ENCODE data around the gene ADTRP. TPM values are rescaled to one million over a fixed set of nuclear protein-coding genes. Genes with fewer than 3 reads are reported as not detected.
A peak's percentile ranks its signal among the peaks of the same experiment; 100 is the strongest.

ADTRP gene
- 10 to 100 TPM; 29.1 to 31.5 TPM for total RNA-seq

GRCh38 chr6:11778648-11779328 lies at the start of gene ADTRP:
TSS of gene ADTRP (minus strand) at chr6:11778803. CDS start at chr6:11778759, 44 bp downstream.
- no peak within 1 kb of the TSS for H3K4me3 Mint-ChIP-seq
- no peaks in the 10 kb centered on the region for H3K4me1 Mint-ChIP-seq
- no peaks in the 10 kb centered on the region for H3K27me3 Mint-ChIP-seq
- no peaks in the 10 kb centered on the region for H3K36me3 Mint-ChIP-seq
- no peak within 1 kb of the TSS for H3K27ac Mint-ChIP-seq
- no peak for DNase-seq
- peaks cover 2% of the 10 kb centered on the region for H3K9me3 Mint-ChIP-seq

GRCh38 chr6:11826779-11827178 lies 48.2 kb upstream of the ADTRP start:
- no peak for DNase-seq
- Mint-ChIP-seq H3K36me3 (no peaks in the 10 kb centered on the region), H3K27me3 (no peaks in the 10 kb centered on the region), H3K4me3 (no peak overlapping the region), H3K27ac (no peak overlapping the region), H3K9me3 (no peaks in the 10 kb centered on the region), H3K4me1 (peaks cover 16% of the 10 kb centered on the region)

- Mint-ChIP-seq H3K27ac (peak overlapping the region; percentile 71), H3K36me3 (no peaks in the 10 kb centered on the region), H3K9me3 (no peaks in the 10 kb centered on the region), H3K27me3 (no peaks in the 10 kb centered on the region), H3K4me3 (no peak overlapping the region), H3K4me1 (peaks cover 16% of the 10 kb centered on the region)
- no peak for DNase-seq
Observed at GRCh38 chr6:11824986-11825385, 46.4 kb upstream of the ADTRP start.

- H3K4me3 Mint-ChIP-seq = no peak overlapping the region
- no peaks in the 10 kb centered on the region for H3K27me3 Mint-ChIP-seq
- H3K9me3 Mint-ChIP-seq = peaks cover 3% of the 10 kb centered on the region
- peaks cover 12% of the 10 kb centered on the region for H3K4me1 Mint-ChIP-seq
- no peaks in the 10 kb centered on the region for H3K36me3 Mint-ChIP-seq
- no peak for DNase-seq
- no peak overlapping the region for H3K27ac Mint-ChIP-seq
Observed at GRCh38 chr6:11822346-11822745, 43.7 kb upstream of the ADTRP start.

- no peak for DNase-seq
- Mint-ChIP-seq H3K27ac (no peak overlapping the region), H3K4me3 (no peak overlapping the region), H3K4me1 (peaks cover 12% of the 10 kb centered on the region), H3K9me3 (peaks cover 3% of the 10 kb centered on the region), H3K36me3 (no peaks in the 10 kb centered on the region), H3K27me3 (no peaks in the 10 kb centered on the region)
Observed at GRCh38 chr6:11821781-11822180, 43.2 kb upstream of the ADTRP start.

- Mint-ChIP-seq H3K4me3 (no peak overlapping the region), H3K27me3 (no peaks in the 10 kb centered on the region), H3K27ac (no peak overlapping the region), H3K36me3 (no peaks in the 10 kb centered on the region), H3K9me3 (peaks cover 3% of the 10 kb centered on the region), H3K4me1 (peaks cover 12% of the 10 kb centered on the region)
- no peak for DNase-seq
Observed at GRCh38 chr6:11820821-11821220, 42.2 kb upstream of the ADTRP start.

GRCh38 chr6:11819486-11819885 lies 40.9 kb upstream of the ADTRP start:
- peaks cover 4% of the 10 kb centered on the region for H3K4me1 Mint-ChIP-seq
- no peak overlapping the region for H3K4me3 Mint-ChIP-seq
- no peak overlapping the region for H3K27ac Mint-ChIP-seq
- no peaks in the 10 kb centered on the region for H3K36me3 Mint-ChIP-seq
- H3K27me3 Mint-ChIP-seq = no peaks in the 10 kb centered on the region
- H3K9me3 Mint-ChIP-seq = peaks cover 3% of the 10 kb centered on the region
- DNase-seq = no peak

GRCh38 chr6:11815231-11815630 lies 36.6 kb upstream of the ADTRP start:
- Mint-ChIP-seq H3K27me3 (no peaks in the 10 kb centered on the region), H3K4me1 (peaks cover 21% of the 10 kb centered on the region), H3K9me3 (peaks cover 5% of the 10 kb centered on the region), H3K27ac (no peak overlapping the region), H3K36me3 (no peaks in the 10 kb centered on the region), H3K4me3 (no peak overlapping the region)
- DNase-seq = no peak

GRCh38 chr6:11814819-11815218 lies 36.2 kb upstream of the ADTRP start:
- Mint-ChIP-seq H3K27me3 (no peaks in the 10 kb centered on the region), H3K4me1 (peaks cover 21% of the 10 kb centered on the region), H3K36me3 (no peaks in the 10 kb centered on the region), H3K4me3 (no peak overlapping the region), H3K27ac (no peak overlapping the region), H3K9me3 (peaks cover 5% of the 10 kb centered on the region)
- no peak for DNase-seq

- Mint-ChIP-seq H3K36me3 (no peaks in the 10 kb centered on the region), H3K4me1 (peaks cover 21% of the 10 kb centered on the region)
Observed at GRCh38 chr6:11814106-11814505, 35.5 kb upstream of the ADTRP start.

GRCh38 chr6:11813606-11814005 lies 35.0 kb upstream of the ADTRP start:
- Mint-ChIP-seq H3K9me3 (peaks cover 4% of the 10 kb centered on the region), H3K4me3 (no peak overlapping the region), H3K36me3 (peaks cover 2% of the 10 kb centered on the region), H3K27me3 (no peaks in the 10 kb centered on the region), H3K4me1 (peaks cover 21% of the 10 kb centered on the region), H3K27ac (no peak overlapping the region)
- no peak for DNase-seq

More at GRCh38 chr6:11814106-11814505, 35.5 kb upstream of the ADTRP start:
- Mint-ChIP-seq H3K27ac (no peak overlapping the region), H3K27me3 (no peaks in the 10 kb centered on the region), H3K9me3 (peaks cover 2% of the 10 kb centered on the region), H3K4me3 (no peak overlapping the region)
- no peak for DNase-seq

GRCh38 chr6:11812951-11813350 lies 34.3 kb upstream of the ADTRP start:
- H3K4me1 Mint-ChIP-seq = peaks cover 21% of the 10 kb centered on the region
- DNase-seq = no peak
- H3K27me3 Mint-ChIP-seq = no peaks in the 10 kb centered on the region
- H3K27ac Mint-ChIP-seq = no peak overlapping the region
- no peak overlapping the region for H3K4me3 Mint-ChIP-seq
- peaks cover 2% of the 10 kb centered on the region for H3K36me3 Mint-ChIP-seq
- peaks cover 4% of the 10 kb centered on the region for H3K9me3 Mint-ChIP-seq

- H3K27ac Mint-ChIP-seq = no peak overlapping the region
- H3K36me3 Mint-ChIP-seq = peaks cover 2% of the 10 kb centered on the region
- no peak overlapping the region for H3K4me3 Mint-ChIP-seq
- H3K9me3 Mint-ChIP-seq = peaks cover 4% of the 10 kb centered on the region
- no peaks in the 10 kb centered on the region for H3K27me3 Mint-ChIP-seq
- no peak for DNase-seq
- peaks cover 23% of the 10 kb centered on the region for H3K4me1 Mint-ChIP-seq
Observed at GRCh38 chr6:11812439-11812838, 33.8 kb upstream of the ADTRP start.

- no peak for DNase-seq
- H3K9me3 Mint-ChIP-seq = peaks cover 4% of the 10 kb centered on the region
- no peak overlapping the region for H3K4me3 Mint-ChIP-seq
- peak overlapping the region; percentile 86 for H3K27ac Mint-ChIP-seq
- peaks cover 2% of the 10 kb centered on the region for H3K36me3 Mint-ChIP-seq
- peaks cover 29% of the 10 kb centered on the region for H3K4me1 Mint-ChIP-seq
- H3K27me3 Mint-ChIP-seq = no peaks in the 10 kb centered on the region
Observed at GRCh38 chr6:11811644-11812264, 33.2 kb upstream of the ADTRP start.

GRCh38 chr6:11810854-11811643 lies 32.4 kb upstream of the ADTRP start:
- no peak for DNase-seq
- no peaks in the 10 kb centered on the region for H3K27me3 Mint-ChIP-seq
- no peak overlapping the region for H3K4me3 Mint-ChIP-seq
- peaks cover 36% of the 10 kb centered on the region for H3K4me1 Mint-ChIP-seq
- H3K36me3 Mint-ChIP-seq = peaks cover 2% of the 10 kb centered on the region
- peak overlapping the region; percentile 86 for H3K27ac Mint-ChIP-seq
- H3K9me3 Mint-ChIP-seq = peaks cover 4% of the 10 kb centered on the region

Measured in activated naive CD8-positive, alpha-beta T cell treated with anti-CD3 and anti-CD28 coated beads for 36 hours (primary cell).